H9 (cell line): ENCODE results near the gene GALNT10. TPM values are rescaled to one million over a fixed set of nuclear protein-coding genes. Genes with fewer than 3 reads are reported as not detected.

Source experiments
- DNase-seq: peaks from one replicate; pipeline ENCODE4 v3.0.0-alpha.2; 2017
- H2AFZ ChIP-seq: one replicate; pipeline ENCODE4 v1.6.1; 2013; ENCODE audit warnings: mild to moderate bottlenecking, low read length, control low read depth, moderate library complexity
- H2AK5ac ChIP-seq: 2 replicates; pipeline ENCODE4 v1.6.1; 2013; ENCODE audit warnings: low read length, control low read depth, mixed read lengths; ENCODE audit not compliant: insufficient read length
- H2BK120ac ChIP-seq: one replicate; pipeline ENCODE4 v1.6.1; 2013; ENCODE audit warnings: low read depth, mild to moderate bottlenecking, low read length, control low read depth, inconsistent platforms; ENCODE audit not compliant: poor library complexity, severe bottlenecking
- H2BK12ac ChIP-seq: 2 replicates; pipeline ENCODE4 v1.6.1; 2013; ENCODE audit warnings: low read length, control low read depth, mixed read lengths, low read depth; ENCODE audit not compliant: insufficient read length
- H2BK15ac ChIP-seq: 2 replicates; pipeline ENCODE4 v1.6.1; 2013; ENCODE audit warnings: low read depth, low read length, control low read depth
- H2BK20ac ChIP-seq: one replicate; pipeline ENCODE4 v1.6.1; 2013; ENCODE audit warnings: low read depth, mild to moderate bottlenecking, low read length, control low read depth, inconsistent platforms; ENCODE audit not compliant: poor library complexity, severe bottlenecking
- H2BK5ac ChIP-seq: 2 replicates; pipeline ENCODE4 v1.6.1; 2013; ENCODE audit warnings: low read length, control low read depth, mixed read lengths; ENCODE audit not compliant: insufficient read length
- H3K14ac ChIP-seq: 2 replicates; pipeline ENCODE4 v1.6.1; 2013; ENCODE audit warnings: low read length, control low read depth; ENCODE audit not compliant: insufficient read depth
- H3K18ac ChIP-seq: 2 replicates; pipeline ENCODE4 v1.6.1; 2013; ENCODE audit warnings: low read depth, mild to moderate bottlenecking, mixed read lengths, low read length, control low read depth; ENCODE audit not compliant: insufficient read length
- H3K23ac ChIP-seq: 2 replicates; pipeline ENCODE4 v1.6.1; 2013; ENCODE audit warnings: low read length, control low read depth, mixed read lengths, low read depth; ENCODE audit not compliant: insufficient read length
- H3K23me2 ChIP-seq: 2 replicates; pipeline ENCODE4 v1.6.1; 2013; ENCODE audit warnings: low read depth, mild to moderate bottlenecking, mixed read lengths, low read length, control low read depth; ENCODE audit not compliant: insufficient read length, poor library complexity, severe bottlenecking
- H3K27ac ChIP-seq: 2 replicates; pipeline ENCODE4 v1.5.1; 2013; ENCODE audit warnings: low read length, control low read depth, mixed read lengths, low read depth; ENCODE audit not compliant: insufficient read length
- H3K27me3 ChIP-seq: 2 replicates; pipeline ENCODE4 v1.6.1; 2013; ENCODE audit warnings: low read length, control low read depth, inconsistent platforms; ENCODE audit not compliant: insufficient read depth
- H3K4ac ChIP-seq: 2 replicates; pipeline ENCODE4 v1.6.1; 2013; ENCODE audit warnings: low read depth, mild to moderate bottlenecking, control low read depth, inconsistent platforms, low read length, moderate library complexity
- H3K4me1 ChIP-seq: 2 replicates; pipeline ENCODE4 v1.6.1; 2013; ENCODE audit warnings: low read length, control low read depth, inconsistent platforms; ENCODE audit not compliant: insufficient read depth
- H3K4me2 ChIP-seq: 2 replicates; pipeline ENCODE4 v1.6.1; 2013; ENCODE audit warnings: low read length, control low read depth, mixed read lengths; ENCODE audit not compliant: insufficient read length, insufficient read depth
- H3K56ac ChIP-seq: 2 replicates; pipeline ENCODE4 v1.6.1; 2013; ENCODE audit warnings: low read depth, mild to moderate bottlenecking, mixed read lengths, low read length, control low read depth; ENCODE audit not compliant: insufficient read length
- H3K79me1 ChIP-seq: 2 replicates; pipeline ENCODE4 v1.6.1; 2013; ENCODE audit warnings: low read depth, mild to moderate bottlenecking, moderate library complexity, low read length, control low read depth, inconsistent platforms; ENCODE audit not compliant: insufficient read depth, poor library complexity, severe bottlenecking
- H3K79me2 ChIP-seq: 2 replicates; pipeline ENCODE4 v1.6.1; 2013; ENCODE audit warnings: low read length, control low read depth, inconsistent platforms; ENCODE audit not compliant: insufficient read depth
- H3K9ac ChIP-seq: 2 replicates; pipeline ENCODE4 v1.6.1; 2013; ENCODE audit warnings: low read length, control low read depth, mixed read lengths; ENCODE audit not compliant: insufficient read length; ENCODE audit errors: extremely low read depth
- H3K9me3 ChIP-seq: one replicate; pipeline ENCODE4 v1.6.1; 2013; ENCODE audit warnings: low read depth, low read length, inconsistent platforms; ENCODE audit not compliant: control insufficient read depth
- H3T11ph ChIP-seq: one replicate; pipeline ENCODE4 v1.6.1; 2013; ENCODE audit warnings: mild to moderate bottlenecking, low read length, control low read depth, inconsistent platforms
- H4K20me1 ChIP-seq: one replicate; pipeline ENCODE4 v1.6.1; 2013; ENCODE audit not compliant: control insufficient read depth, insufficient read length, insufficient read depth
- H4K5ac ChIP-seq: 2 replicates; pipeline ENCODE4 v1.6.1; 2013; ENCODE audit warnings: low read depth, mild to moderate bottlenecking, mixed read lengths, low read length, control low read depth; ENCODE audit not compliant: insufficient read length
- H4K8ac ChIP-seq: replicated peaks from 2 replicates; pipeline ENCODE4 v1.6.1; 2013; ENCODE audit warnings: low read length, control low read depth, mixed read lengths, low read depth; ENCODE audit not compliant: insufficient read length
- H4K91ac ChIP-seq: 2 replicates; pipeline ENCODE4 v1.6.1; 2013; ENCODE audit warnings: low read depth, mild to moderate bottlenecking, moderate library complexity, mixed read lengths, low read length, control low read depth; ENCODE audit not compliant: insufficient read length
- H3K27ac Mint-ChIP-seq, 3 experiments: 2 replicates in 2 of 3; 3 replicates in 1 of 3; pipeline ENCODE4 v1.8.0; 2020 to 2021; ENCODE audit warnings: mixed read lengths in 3 of 3, mild to moderate bottlenecking in 1 of 3, moderate library complexity in 1 of 3
- H3K27me3 Mint-ChIP-seq: 2 replicates; pipeline ENCODE4 v1.8.0; 2021; ENCODE audit warnings: low read depth, mild to moderate bottlenecking, moderate library complexity, mixed read lengths
- H3K36me3 Mint-ChIP-seq, 3 experiments: 2 replicates in 2 of 3; 3 replicates in 1 of 3; pipeline ENCODE4 v1.8.0; 2020 to 2021; ENCODE audit warnings: low read depth in 3 of 3, mixed read lengths in 3 of 3; ENCODE audit not compliant: insufficient read depth in 1 of 3
- H3K4me1 Mint-ChIP-seq, 2 experiments: 2 replicates each; pipeline ENCODE4 v1.8.0; 2020; ENCODE audit warnings: mixed read lengths in 2 of 2
- H3K4me3 Mint-ChIP-seq, 2 experiments: 2 replicates in 1 of 2; 3 replicates in 1 of 2; pipeline ENCODE4 v1.8.0; 2020 to 2021; ENCODE audit warnings: mild to moderate bottlenecking in 2 of 2, mixed read lengths in 2 of 2, moderate library complexity in 1 of 2
- H3K9me3 Mint-ChIP-seq, 2 experiments: 2 replicates in 1 of 2; 3 replicates in 1 of 2; pipeline ENCODE4 v1.8.0; 2020; ENCODE audit warnings: mild to moderate bottlenecking in 2 of 2, mixed read lengths in 2 of 2, moderate library complexity in 1 of 2
- CTCF ChIP-seq: fragments of 200-600 bp; sonication (generic); conservative IDR thresholded peaks from 3 replicates; pipeline ENCODE4 v1.8.0; 2021; ENCODE audit warnings: antibody characterized with exemption, mild to moderate bottlenecking
- WGBS: extraction: QIAGEN DNeasy Blood & Tissue Kit; methylation state at CpG from one replicate; pipeline ENCODE4 v1.1.7; 2013; ENCODE audit warnings: missing lambda C conversion rate, low lambda C conversion rate, mixed read lengths; ENCODE audit not compliant: insufficient read length; ENCODE audit errors: extremely low coverage; 5-methylcytosine and 5-hydroxymethylcytosine counted together
- total RNA-seq: library from RNA; stranded (reverse); gene quantifications from 2 replicates; pipeline ENCODE4 v1.2.1, GENCODE V29; 2021

Gene GALNT10
- total RNA-seq, 1 experiment from 2014 or later, result 15.4 TPM

GRCh38 chr5:154295551-154295950, 105.0 kb downstream of the GALNT10 start:
- Histone ChIP-seq H3K23ac (no peak overlapping the region), H4K8ac (no peak overlapping the region), H4K20me1 (no peaks in the 10 kb centered on the region), H3T11ph (no peak overlapping the region), H3K27ac (no peak overlapping the region), H3K79me2 (no peaks in the 10 kb centered on the region), H3K9ac (no peak overlapping the region), H3K56ac (no peak overlapping the region), H3K4me2 (no peak overlapping the region), H3K27me3 (no peaks in the 10 kb centered on the region), H3K14ac (no peak overlapping the region), H2AFZ (no peak overlapping the region), H2BK120ac (no peak overlapping the region), H3K18ac (no peak overlapping the region), H4K91ac (no peak overlapping the region), H3K9me3 (no peaks in the 10 kb centered on the region), H3K79me1 (no peaks in the 10 kb centered on the region), H3K23me2 (no peaks in the 10 kb centered on the region), H4K5ac (no peak overlapping the region), H2BK5ac (no peak overlapping the region), H3K4ac (no peak overlapping the region), H2BK12ac (no peak overlapping the region), H3K4me1 (no peaks in the 10 kb centered on the region), H2BK15ac (no peak overlapping the region), H2AK5ac (no peak overlapping the region), H2BK20ac (no peak overlapping the region)
- no peak for TF ChIP-seq CTCF
- H3K4me1 Mint-ChIP-seq, result peaks cover 5 to 8% of the 10 kb centered on the region in 2 experiments
- H3K4me3 Mint-ChIP-seq, result no peak overlapping the region
- no peak for DNase-seq
- no peaks in the 10 kb centered on the region for H3K27me3 Mint-ChIP-seq
- H3K36me3 Mint-ChIP-seq, result peaks cover 0 to 9% (median 0%) of the 10 kb centered on the region in 3 experiments; a peak in 2 of 7 replicates
- H3K9me3 Mint-ChIP-seq, result no peaks in the 10 kb centered on the region
- no CpG with 5 or more reads among the region's 1 CpG for WGBS
- H3K27ac Mint-ChIP-seq, result no peak overlapping the region
